ENCODE data around the gene NMRK2.

- TF ChIP-seq CTCF (IDR thresholded peaks at IDR 0.05; ENCODE audit: poor library complexity) (no peak), EZH2 (IDR thresholded peaks at IDR 0.05; ENCODE audit: borderline replicate concordance) (no peak)
Observed at GRCh38 chr19:3955688-3956087, 22.8 kb downstream of the NMRK2 start.
